ENCODE measurements around the gene METTL23. TPM values are rescaled to one million over a fixed set of nuclear protein-coding genes. Genes with fewer than 3 reads are reported as not detected.

METTL23 gene
- total RNA-seq, 1 donor from 2014 or later, result 36.3 TPM

GRCh38 chr17:76700617-76701470 lies 25.8 kb upstream of the METTL23 start:
- no peaks in the 10 kb centered on the region for H3K9me3 Mint-ChIP-seq (ENCODE audit: unreplicated experiment)
- peaks cover 71% of the 10 kb centered on the region for H3K4me1 Mint-ChIP-seq (ENCODE audit: unreplicated experiment)
- no peak for DNase-seq (ENCODE audit: extremely low spot score, unreplicated experiment)
- H3K27me3 Mint-ChIP-seq (ENCODE audit: unreplicated experiment), result no peaks in the 10 kb centered on the region
- H3K4me3 Mint-ChIP-seq (ENCODE audit: unreplicated experiment), result peak overlapping the region; percentile 42
- peaks cover 2% of the 10 kb centered on the region for H3K36me3 Mint-ChIP-seq (ENCODE audit: unreplicated experiment)
- no peak for TF ChIP-seq CTCF (IDR thresholded peaks at IDR 0.05)
- H3K27ac Mint-ChIP-seq (ENCODE audit: unreplicated experiment), result peak overlapping the region; percentile 90

GRCh38 chr17:76701471-76701967 lies 25.1 kb upstream of the METTL23 start:
- H3K4me1 Mint-ChIP-seq (ENCODE audit: unreplicated experiment), result peaks cover 70% of the 10 kb centered on the region
- DNase-seq (ENCODE audit: extremely low spot score, unreplicated experiment), result no peak
- H3K9me3 Mint-ChIP-seq (ENCODE audit: unreplicated experiment), result no peaks in the 10 kb centered on the region
- no peaks in the 10 kb centered on the region for H3K27me3 Mint-ChIP-seq (ENCODE audit: unreplicated experiment)
- peak overlapping the region; percentile 90 for H3K27ac Mint-ChIP-seq (ENCODE audit: unreplicated experiment)
- peak overlapping the region; percentile 42 for H3K4me3 Mint-ChIP-seq (ENCODE audit: unreplicated experiment)
- TF ChIP-seq CTCF (IDR thresholded peaks at IDR 0.05), result no peak
- H3K36me3 Mint-ChIP-seq (ENCODE audit: unreplicated experiment), result peaks cover under 1% of the 10 kb centered on the region

DNA sequence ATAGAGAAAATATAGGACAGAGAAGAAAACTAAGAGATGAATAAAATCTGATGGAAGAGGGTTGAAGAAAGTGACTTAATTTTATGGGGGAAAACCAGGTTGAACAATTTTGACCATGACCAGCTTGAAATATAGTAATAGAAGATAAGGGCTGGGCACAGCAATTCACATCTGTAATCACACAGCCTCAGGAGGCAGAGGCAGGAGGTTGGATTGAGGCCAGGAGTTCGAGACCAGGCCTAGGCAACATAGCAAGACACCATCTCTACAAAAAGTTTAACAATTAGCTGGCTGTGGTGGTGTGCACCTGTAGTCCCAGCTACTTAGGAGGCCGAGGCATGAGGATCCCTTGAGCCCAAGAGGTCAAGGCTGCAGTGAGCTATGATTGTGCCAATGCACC lies 24.6 kb upstream of the METTL23 start:
- H3K9me3 Mint-ChIP-seq (ENCODE audit: unreplicated experiment), result no peaks in the 10 kb centered on the region
- H3K27ac Mint-ChIP-seq (ENCODE audit: unreplicated experiment), result peak overlapping the region; percentile 90
- peaks cover 69% of the 10 kb centered on the region for H3K4me1 Mint-ChIP-seq (ENCODE audit: unreplicated experiment)
- H3K4me3 Mint-ChIP-seq (ENCODE audit: unreplicated experiment), result no peak overlapping the region
- no peak for DNase-seq (ENCODE audit: extremely low spot score, unreplicated experiment)
- no peak for TF ChIP-seq CTCF (IDR thresholded peaks at IDR 0.05)
- H3K36me3 Mint-ChIP-seq (ENCODE audit: unreplicated experiment), result peaks cover 3% of the 10 kb centered on the region
- no peaks in the 10 kb centered on the region for H3K27me3 Mint-ChIP-seq (ENCODE audit: unreplicated experiment)

GRCh38 chr17:76702941-76703637 lies 23.6 kb upstream of the METTL23 start:
- no peak for DNase-seq (ENCODE audit: extremely low spot score, unreplicated experiment)
- Mint-ChIP-seq H3K4me1 (ENCODE audit: unreplicated experiment) (peaks cover 69% of the 10 kb centered on the region), H3K27me3 (ENCODE audit: unreplicated experiment) (no peaks in the 10 kb centered on the region), H3K36me3 (ENCODE audit: unreplicated experiment) (peaks cover 3% of the 10 kb centered on the region), H3K27ac (ENCODE audit: unreplicated experiment) (peak overlapping the region; percentile 50), H3K4me3 (ENCODE audit: unreplicated experiment) (no peak overlapping the region), H3K9me3 (ENCODE audit: unreplicated experiment) (no peaks in the 10 kb centered on the region)
- TF ChIP-seq CTCF (IDR thresholded peaks at IDR 0.05), result no peak

- DNase-seq (ENCODE audit: extremely low spot score, unreplicated experiment), result no peak
- Mint-ChIP-seq H3K9me3 (ENCODE audit: unreplicated experiment) (no peaks in the 10 kb centered on the region), H3K4me1 (ENCODE audit: unreplicated experiment) (peaks cover 76% of the 10 kb centered on the region), H3K36me3 (ENCODE audit: unreplicated experiment) (peaks cover 3% of the 10 kb centered on the region), H3K27ac (ENCODE audit: unreplicated experiment) (no peak overlapping the region), H3K4me3 (ENCODE audit: unreplicated experiment) (no peak overlapping the region), H3K27me3 (ENCODE audit: unreplicated experiment) (no peaks in the 10 kb centered on the region)
- no peak for TF ChIP-seq CTCF (IDR thresholded peaks at IDR 0.05)
These were observed 21.8 kb upstream of the METTL23 start for GRCh38 chr17:76704805-76705204.

Data from osteocyte (in vitro differentiated cells).